ENCODE results near the gene PXYLP1. TPM values are rescaled to one million over a fixed set of nuclear protein-coding genes. Genes with fewer than 3 reads are reported as not detected.

The PXYLP1 gene
- total RNA-seq, 1 donor from 2014 or later = 6.1 TPM

DNA sequence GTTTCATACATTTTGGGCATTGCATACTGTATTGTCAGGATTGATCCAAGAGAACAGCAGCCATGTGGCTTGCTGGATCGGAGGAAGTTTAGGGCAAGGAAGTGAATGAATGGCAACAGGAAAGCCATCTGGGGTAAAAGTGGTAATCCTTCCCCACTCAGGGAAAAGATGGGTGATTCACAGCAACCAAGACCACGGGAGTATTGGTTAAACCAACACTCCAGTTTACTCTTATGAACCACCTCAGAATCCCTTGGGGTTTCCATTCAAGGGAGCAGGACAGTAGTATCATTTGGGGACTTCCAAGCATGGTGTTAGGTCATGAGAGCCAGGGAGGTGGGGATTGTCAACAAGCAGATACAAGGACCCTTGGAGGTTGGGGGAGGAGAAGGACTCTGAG is 111.5 kb downstream of the PXYLP1 start:
- no peak overlapping the region for H3K4me3 ChIP-seq (ENCODE audit: insufficient read depth, low read depth, low read length)
- FAIRE-seq (no peak), DNase-seq (ENCODE audit: low read depth) (no peak)
- Mint-ChIP-seq H3K9me3 (ENCODE audit: unreplicated experiment) (peaks cover 6% of the 10 kb centered on the region), H3K4me1 (ENCODE audit: low read depth, unreplicated experiment) (peaks cover 9% of the 10 kb centered on the region), H3K27me3 (ENCODE audit: low read depth, unreplicated experiment) (peaks cover 4% of the 10 kb centered on the region), H3K4me3 (ENCODE audit: unreplicated experiment) (no peak overlapping the region), H3K27ac (ENCODE audit: unreplicated experiment) (no peak overlapping the region), H3K36me3 (ENCODE audit: low read depth, unreplicated experiment) (no peaks in the 10 kb centered on the region)
- H3K79me2 ChIP-seq (ENCODE audit: insufficient read depth, low read length) = no peaks in the 10 kb centered on the region
- H3K4me2 ChIP-seq (ENCODE audit: low read length) = no peak overlapping the region
- H3K27ac ChIP-seq (ENCODE audit: low read depth, low read length) = no peak overlapping the region
- H4K20me1 ChIP-seq (ENCODE audit: insufficient read depth, low read length) = no peaks in the 10 kb centered on the region
- peaks cover 8% of the 10 kb centered on the region for H3K4me1 ChIP-seq (ENCODE audit: insufficient read depth, low read length)
- no peaks in the 10 kb centered on the region for H3K9me3 ChIP-seq (ENCODE audit: insufficient read depth, low read depth, low read length)
- TF ChIP-seq EZH2 (IDR thresholded peaks at IDR 0.05; ENCODE audit: insufficient read depth, low read length) = no peak
- TF ChIP-seq, protein P1, sequence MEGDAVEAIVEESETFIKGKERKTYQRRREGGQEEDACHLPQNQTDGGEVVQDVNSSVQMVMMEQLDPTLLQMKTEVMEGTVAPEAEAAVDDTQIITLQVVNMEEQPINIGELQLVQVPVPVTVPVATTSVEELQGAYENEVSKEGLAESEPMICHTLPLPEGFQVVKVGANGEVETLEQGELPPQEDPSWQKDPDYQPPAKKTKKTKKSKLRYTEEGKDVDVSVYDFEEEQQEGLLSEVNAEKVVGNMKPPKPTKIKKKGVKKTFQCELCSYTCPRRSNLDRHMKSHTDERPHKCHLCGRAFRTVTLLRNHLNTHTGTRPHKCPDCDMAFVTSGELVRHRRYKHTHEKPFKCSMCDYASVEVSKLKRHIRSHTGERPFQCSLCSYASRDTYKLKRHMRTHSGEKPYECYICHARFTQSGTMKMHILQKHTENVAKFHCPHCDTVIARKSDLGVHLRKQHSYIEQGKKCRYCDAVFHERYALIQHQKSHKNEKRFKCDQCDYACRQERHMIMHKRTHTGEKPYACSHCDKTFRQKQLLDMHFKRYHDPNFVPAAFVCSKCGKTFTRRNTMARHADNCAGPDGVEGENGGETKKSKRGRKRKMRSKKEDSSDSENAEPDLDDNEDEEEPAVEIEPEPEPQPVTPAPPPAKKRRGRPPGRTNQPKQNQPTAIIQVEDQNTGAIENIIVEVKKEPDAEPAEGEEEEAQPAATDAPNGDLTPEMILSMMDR (IDR thresholded peaks at IDR 0.05; ENCODE audit: insufficient read depth, low read depth, low read length) = no peak
- H3K9ac ChIP-seq (ENCODE audit: low read length) = no peak overlapping the region
- H3K27me3 ChIP-seq (ENCODE audit: insufficient read depth, low read length) = no peaks in the 10 kb centered on the region
- no peak overlapping the region for H2AFZ ChIP-seq (ENCODE audit: low read depth, low read length)
- no peaks in the 10 kb centered on the region for H3K36me3 ChIP-seq (ENCODE audit: insufficient read depth, low read length)

DNA sequence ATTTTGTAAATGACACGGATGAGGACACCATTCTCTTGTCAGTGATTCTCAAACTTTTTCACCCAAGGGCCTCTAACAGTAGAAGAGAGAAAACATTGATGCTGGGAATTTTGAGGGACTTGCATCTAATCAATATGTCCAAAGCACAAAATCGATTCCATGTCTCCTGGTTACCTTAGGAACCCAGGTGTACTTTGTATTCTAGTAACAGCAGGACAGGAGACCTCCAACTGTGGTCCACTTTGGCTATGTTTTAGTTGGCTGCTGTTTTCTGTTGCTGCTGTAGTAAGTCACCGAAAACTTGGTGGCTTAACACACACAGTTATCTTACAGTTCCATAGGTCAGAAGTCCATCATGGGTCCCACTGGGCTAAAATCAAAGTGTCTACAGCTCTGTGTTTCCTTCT is 112.2 kb downstream of the PXYLP1 start:
- DNase-seq (ENCODE audit: low read depth) (no peak), FAIRE-seq (no peak)
- H3K27me3 Mint-ChIP-seq (ENCODE audit: low read depth, unreplicated experiment) = peaks cover 4% of the 10 kb centered on the region
- H3K9me3 Mint-ChIP-seq (ENCODE audit: unreplicated experiment) = peaks cover 6% of the 10 kb centered on the region
- H3K27ac Mint-ChIP-seq (ENCODE audit: unreplicated experiment) = no peak overlapping the region
- Histone ChIP-seq H3K79me2 (ENCODE audit: insufficient read depth, low read length) (no peaks in the 10 kb centered on the region), H2AFZ (ENCODE audit: low read depth, low read length) (no peak overlapping the region), H3K27ac (ENCODE audit: low read depth, low read length) (no peak overlapping the region), H3K36me3 (ENCODE audit: insufficient read depth, low read length) (no peaks in the 10 kb centered on the region), H4K20me1 (ENCODE audit: insufficient read depth, low read length) (no peaks in the 10 kb centered on the region), H3K4me1 (ENCODE audit: insufficient read depth, low read length) (peaks cover 8% of the 10 kb centered on the region), H3K4me2 (ENCODE audit: low read length) (no peak overlapping the region), H3K4me3 (ENCODE audit: insufficient read depth, low read depth, low read length) (no peak overlapping the region), H3K9me3 (ENCODE audit: insufficient read depth, low read depth, low read length) (no peaks in the 10 kb centered on the region), H3K27me3 (ENCODE audit: insufficient read depth, low read length) (no peaks in the 10 kb centered on the region), H3K9ac (ENCODE audit: low read length) (no peak overlapping the region)
- TF ChIP-seq, protein P1 (IDR thresholded peaks at IDR 0.05; ENCODE audit: insufficient read depth, low read depth, low read length) = no peak
- no peak for TF ChIP-seq EZH2 (IDR thresholded peaks at IDR 0.05; ENCODE audit: insufficient read depth, low read length)
- peaks cover 9% of the 10 kb centered on the region for H3K4me1 Mint-ChIP-seq (ENCODE audit: low read depth, unreplicated experiment)
- no peak overlapping the region for H3K4me3 Mint-ChIP-seq (ENCODE audit: unreplicated experiment)
- no peaks in the 10 kb centered on the region for H3K36me3 Mint-ChIP-seq (ENCODE audit: low read depth, unreplicated experiment)

Other genes with a start within 250 kb of the PXYLP1 start
- gene SPSB4, start 180.5 kb upstream of the PXYLP1 start, total RNA-seq = 0.94 and 2.2 TPM in 2 replicates
- gene ZBTB38, start 136.7 kb downstream of the PXYLP1 start, total RNA-seq = 57.6 and 60.7 TPM in 2 replicates

Measured in astrocyte (in vitro differentiated cells and primary cell).